DND-41 (cell line): ENCODE data around the gene DUSP8.

Source experiments
- ATAC-seq: fragments of 200-7000 bp; cut with Tn5 transposase; 3 replicates; pipeline ENCODE4 v1.9.1; 2021; ENCODE audit warnings: low read depth; ENCODE audit not compliant: insufficient read depth
- DNase-seq: peaks from one replicate; pipeline ENCODE4 v3.0.0-alpha.2; 2020
- H2AFZ ChIP-seq: 2 replicates; pipeline ENCODE4 v1.6.0; 2012; ENCODE audit warnings: low read depth, low read length
- H3K27ac ChIP-seq: 2 replicates; pipeline ENCODE4 v1.5.1; 2012; ENCODE audit warnings: low read length, inconsistent platforms
- H3K27me3 ChIP-seq: fragments of 200-600 bp; sonication (generic); 2 replicates; pipeline ENCODE4 v1.6.0; 2012; ENCODE audit warnings: low read length, mild to moderate bottlenecking, inconsistent platforms; ENCODE audit not compliant: insufficient read depth, poor library complexity
- H3K36me3 ChIP-seq: 2 replicates; pipeline ENCODE4 v1.5.1; 2012; ENCODE audit warnings: low read length, inconsistent platforms; ENCODE audit not compliant: insufficient read depth
- H3K4me1 ChIP-seq: 2 replicates; pipeline ENCODE4 v1.5.1; 2012; ENCODE audit warnings: mild to moderate bottlenecking, low read length; ENCODE audit not compliant: insufficient read depth
- H3K4me2 ChIP-seq: 2 replicates; pipeline ENCODE4 v1.6.0; 2012; ENCODE audit warnings: mild to moderate bottlenecking, moderate library complexity, low read length, inconsistent platforms; ENCODE audit not compliant: insufficient read depth
- H3K4me3 ChIP-seq, 2 experiments: fragments of 200-600 bp in 1 of 2; shearing (Covaris generic) in 1 of 2; 2 replicates each; pipeline ENCODE4 v1.5.1; 2012 to 2016; ENCODE audit warnings: inconsistent platforms in 2 of 2, low read length in 2 of 2, mild to moderate bottlenecking in 2 of 2, low read depth in 1 of 2, moderate library complexity in 1 of 2
- H3K79me2 ChIP-seq: 2 replicates; pipeline ENCODE4 v1.6.0; 2012; ENCODE audit warnings: low read length, inconsistent platforms; ENCODE audit not compliant: insufficient read depth
- H3K9ac ChIP-seq: 2 replicates; pipeline ENCODE4 v1.6.0; 2012; ENCODE audit warnings: low read depth, mild to moderate bottlenecking, inconsistent platforms, low read length, moderate library complexity
- H3K9me3 ChIP-seq: 2 replicates; pipeline ENCODE4 v1.5.1; 2012; ENCODE audit warnings: low read length, moderate library complexity, mild to moderate bottlenecking, inconsistent platforms; ENCODE audit not compliant: insufficient read depth, severe bottlenecking
- H4K20me1 ChIP-seq: 2 replicates; pipeline ENCODE4 v1.6.0; 2012; ENCODE audit warnings: low read length; ENCODE audit not compliant: insufficient read depth
- CTCF ChIP-seq: IDR thresholded peaks from 2 replicates; pipeline ENCODE4 v1.5.1; 2012; ENCODE audit warnings: borderline replicate concordance, low read length, moderate library complexity, mild to moderate bottlenecking; ENCODE audit not compliant: poor library complexity, severe bottlenecking; ENCODE audit errors: extremely low read depth
- EZH2 ChIP-seq: IDR thresholded peaks from 3 replicates; pipeline ENCODE4 v1.6.1; 2012; ENCODE audit warnings: borderline replicate concordance, low read depth, mild to moderate bottlenecking, moderate library complexity, low read length, inconsistent platforms; ENCODE audit not compliant: severe bottlenecking

DUSP8 gene

GRCh38 chr11:1572197-1573076 is at the start of gene DUSP8:
Gene DUSP8, minus strand, starts transcription at chr11:1572271. Its CDS starts 6,445 bp downstream, at chr11:1565826.
- ATAC-seq (no peak), DNase-seq (no peak)
- TF ChIP-seq EZH2: no peak
- TF ChIP-seq CTCF: no peak
- H3K27ac ChIP-seq: no peak within 1 kb of the TSS
- H3K79me2 ChIP-seq: no peaks in the 10 kb centered on the region
- no peak within 1 kb of the TSS for H2AFZ ChIP-seq
- H3K9ac ChIP-seq: no peak within 1 kb of the TSS
- no peaks in the 10 kb centered on the region for H3K9me3 ChIP-seq
- no peaks in the 10 kb centered on the region for H3K27me3 ChIP-seq
- H3K36me3 ChIP-seq: no peaks in the 10 kb centered on the region
- no peak within 1 kb of the TSS for H3K4me3 ChIP-seq
- no peak within 1 kb of the TSS for H3K4me2 ChIP-seq
- no peaks in the 10 kb centered on the region for H3K4me1 ChIP-seq
- H4K20me1 ChIP-seq: peaks cover 13% of the 10 kb centered on the region

GRCh38 chr11:1619449-1619848 is 47.4 kb upstream of the DUSP8 start:
- no peak overlapping the region for H3K9ac ChIP-seq
- H4K20me1 ChIP-seq: no peaks in the 10 kb centered on the region
- H3K4me1 ChIP-seq: no peaks in the 10 kb centered on the region
- no peaks in the 10 kb centered on the region for H3K27me3 ChIP-seq
- H3K9me3 ChIP-seq: no peaks in the 10 kb centered on the region
- no peak overlapping the region for H3K4me3 ChIP-seq
- H3K79me2 ChIP-seq: no peaks in the 10 kb centered on the region
- DNase-seq (no peak), ATAC-seq (no peak)
- no peak overlapping the region for H3K4me2 ChIP-seq
- H3K27ac ChIP-seq: no peak overlapping the region
- H3K36me3 ChIP-seq: no peaks in the 10 kb centered on the region
- H2AFZ ChIP-seq: no peak overlapping the region
- TF ChIP-seq CTCF (no peak), EZH2 (no peak)

- DNase-seq (no peak), ATAC-seq (no peak)
- H4K20me1 ChIP-seq: no peaks in the 10 kb centered on the region
- no peak overlapping the region for H3K27ac ChIP-seq
- no peak overlapping the region for H3K9ac ChIP-seq
- no peaks in the 10 kb centered on the region for H3K9me3 ChIP-seq
- no peaks in the 10 kb centered on the region for H3K79me2 ChIP-seq
- no peak overlapping the region for H2AFZ ChIP-seq
- no peaks in the 10 kb centered on the region for H3K36me3 ChIP-seq
- no peak overlapping the region for H3K4me2 ChIP-seq
- H3K4me1 ChIP-seq: no peaks in the 10 kb centered on the region
- H3K4me3 ChIP-seq: no peak overlapping the region
- no peaks in the 10 kb centered on the region for H3K27me3 ChIP-seq
- TF ChIP-seq EZH2 (no peak), CTCF (no peak)
These were observed 46.2 kb upstream of the DUSP8 start for GRCh38 chr11:1618231-1618630.
